Measurements from ENCODE around the gene NFILZ.

Gene NFILZ

GRCh38 chr19:8638078-8638619 is 7.7 kb downstream of the NFILZ start:
- Histone ChIP-seq H3K4me3 (ENCODE audit: low read depth, low read length) (no peak overlapping the region), H3K9me3 (ENCODE audit: control insufficient read depth, insufficient read depth, low read depth, low read length) (no peaks in the 10 kb centered on the region), H3K27ac (ENCODE audit: extremely low read depth, low read depth, low read length) (no peak overlapping the region), H3K36me3 (ENCODE audit: control insufficient read depth in 2 of 2, insufficient read depth in 1 of 2, low read length in 2 of 2) (no peaks in the 10 kb centered on the region), H3K4me1 (ENCODE audit: control insufficient read depth, insufficient read depth, low read length) (no peaks in the 10 kb centered on the region)
- CTCF ChIA-PET, result interaction anchor here (0.6 kb wide), 2 partner anchors 58 to 62 kb away, joined by 3 to 5 read pairs; no protein-coding TSS in a partner anchor
- TF ChIP-seq ZNF571 (tag by site-specific recombination; IDR thresholded peaks at IDR 0.05) (no peak), ZNF280C (tag by site-specific recombination; IDR thresholded peaks at IDR 0.05) (no peak), MYNN (tag by site-specific recombination; IDR thresholded peaks at IDR 0.05; ENCODE audit: borderline replicate concordance) (no peak)
- POLR2A ChIA-PET, result no interaction called here

- no peak for TF ChIP-seq YY1 (tag by site-specific recombination; IDR thresholded peaks at IDR 0.05)
- 0 out of 2 replicates have a peak, but pooled peaks have one; percentile 5 for TF ChIP-seq ZIC2 (tag by site-specific recombination; IDR thresholded peaks at IDR 0.05)
- Histone ChIP-seq H3K9me3 (ENCODE audit: control insufficient read depth, insufficient read depth, low read depth, low read length) (no peaks in the 10 kb centered on the region), H3K4me1 (ENCODE audit: control insufficient read depth, insufficient read depth, low read length) (no peaks in the 10 kb centered on the region), H3K27ac (ENCODE audit: extremely low read depth, low read depth, low read length) (no peak overlapping the region), H3K36me3 (ENCODE audit: control insufficient read depth in 2 of 2, insufficient read depth in 1 of 2, low read length in 2 of 2) (no peaks in the 10 kb centered on the region), H3K4me3 (ENCODE audit: low read depth, low read length) (no peak overlapping the region)
- CTCF ChIA-PET, result interaction anchor here (0.6 to 0.9 kb wide), 3 partner anchors 24 to 731 kb away, joined by 3 to 5 read pairs (median 3); no protein-coding TSS in a partner anchor
- POLR2A ChIA-PET, result no interaction called here
Measured at GRCh38 chr19:8639821-8640401, 9.5 kb downstream of the NFILZ start.

- ChIA-PET CTCF (interaction anchor here (1.5 kb wide), 2 partner anchors 14 to 18 kb away, joined by 5 to 9 read pairs; no protein-coding TSS in a partner anchor), POLR2A (no interaction called here)
- TF ChIP-seq ZSCAN30 (tag by site-specific recombination; IDR thresholded peaks at IDR 0.05) (no peak), ZNF707 (tag by site-specific recombination; IDR thresholded peaks at IDR 0.05) (no peak), ATF2 (tag by site-specific recombination; IDR thresholded peaks at IDR 0.05; ENCODE audit: low read depth) (no peak), TRIM28 (IDR thresholded peaks at IDR 0.05; ENCODE audit: borderline replicate concordance, low read length) (peak; percentile 84; the same call in 1 of the 2 replicates), ZNF184 (tag by site-specific recombination; IDR thresholded peaks at IDR 0.05) (peak; percentile 99), KLF8 (tag by site-specific recombination; IDR thresholded peaks at IDR 0.05) (no peak), ZNF843 (tag by site-specific recombination; IDR thresholded peaks at IDR 0.05) (no peak), ZNF488 (tag by site-specific recombination; IDR thresholded peaks at IDR 0.05) (no peak), ZNF792 (tag by site-specific recombination; IDR thresholded peaks at IDR 0.05) (no peak), ZNF214 (tag by site-specific recombination; IDR thresholded peaks at IDR 0.05; ENCODE audit: borderline replicate concordance) (no peak), PRDM10 (tag by site-specific recombination; IDR thresholded peaks at IDR 0.05) (no peak), ZBTB44 (tag by site-specific recombination; IDR thresholded peaks at IDR 0.05) (no peak), KLF7 (tag by site-specific recombination; IDR thresholded peaks at IDR 0.05; ENCODE audit: borderline replicate concordance) (no peak), ZNF610 (tag by site-specific recombination; IDR thresholded peaks at IDR 0.05; ENCODE audit: borderline replicate concordance) (no peak), ZNF394 (tag by site-specific recombination; IDR thresholded peaks at IDR 0.05; ENCODE audit: borderline replicate concordance) (no peak)
- H3K4me1 ChIP-seq (ENCODE audit: control insufficient read depth, insufficient read depth, low read length), result no peaks in the 10 kb centered on the region
- H3K4me3 ChIP-seq (ENCODE audit: low read depth, low read length), result no peak overlapping the region
- no peaks in the 10 kb centered on the region for H3K36me3 ChIP-seq (ENCODE audit: control insufficient read depth in 2 of 2, insufficient read depth in 1 of 2, low read length in 2 of 2)
- no peaks in the 10 kb centered on the region for H3K9me3 ChIP-seq (ENCODE audit: control insufficient read depth, insufficient read depth, low read depth, low read length)
- no peak overlapping the region for H3K27ac ChIP-seq (ENCODE audit: extremely low read depth, low read depth, low read length)
Measured at GRCh38 chr19:8640402-8641004, 10.1 kb downstream of the NFILZ start.

All from HEK293 (cell line).